GM18526 (cell line): ENCODE results near the gene SLC25A47.

ENCODE experiments used
- POLR2A ChIP-seq: IDR thresholded peaks from 3 replicates; pipeline ENCODE4 v1.6.1; 2011; ENCODE audit not compliant: insufficient read length; ENCODE audit errors: extremely low read depth

SLC25A47 gene

GRCh38 chr14:100287202-100287997 lies 35.7 kb upstream of the SLC25A47 start:
- TF ChIP-seq POLR2A, result no peak

DNA sequence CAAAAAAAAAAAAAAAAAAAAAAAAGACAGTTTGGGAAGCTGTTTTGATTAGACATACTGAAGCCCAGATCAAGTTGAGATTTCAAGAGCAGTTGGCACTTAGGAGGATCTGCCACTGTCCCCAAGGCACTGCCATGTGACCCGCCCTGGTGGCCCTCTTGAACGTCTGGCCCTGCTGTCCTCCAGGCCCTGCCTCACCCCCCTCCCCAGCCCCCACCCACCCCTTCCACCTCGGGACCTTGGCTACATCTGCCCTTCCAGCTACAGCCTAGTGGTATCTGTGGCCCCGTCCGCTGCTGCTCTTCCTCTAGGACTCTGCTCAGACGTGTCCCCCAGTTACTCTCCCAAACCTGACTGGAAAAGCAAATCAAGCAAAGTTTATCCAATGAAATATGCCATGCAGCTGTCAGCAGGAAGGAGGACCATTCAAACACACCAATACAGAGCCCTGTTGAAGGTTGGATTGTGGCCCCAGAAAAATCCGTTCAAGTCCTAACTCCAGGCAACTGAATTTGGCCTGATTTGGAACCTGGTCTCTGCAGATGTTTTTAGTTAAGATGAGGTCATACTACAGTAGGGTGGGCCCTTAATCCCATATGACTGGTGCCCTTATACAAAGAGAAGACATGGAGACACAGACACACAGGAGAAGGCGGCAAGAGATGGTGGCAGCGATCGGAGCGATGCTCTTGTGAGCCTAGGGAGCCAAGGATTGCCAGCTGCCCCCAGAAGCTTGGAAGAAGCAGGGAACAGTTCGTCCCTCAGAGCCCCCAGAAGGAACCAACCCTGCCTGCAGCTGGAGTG lies 34.6 kb upstream of the SLC25A47 start:
- TF ChIP-seq POLR2A, result no peak

- no peak for TF ChIP-seq POLR2A
These were observed 33.1 kb upstream of the SLC25A47 start for GRCh38 chr14:100289916-100290606.

DNA sequence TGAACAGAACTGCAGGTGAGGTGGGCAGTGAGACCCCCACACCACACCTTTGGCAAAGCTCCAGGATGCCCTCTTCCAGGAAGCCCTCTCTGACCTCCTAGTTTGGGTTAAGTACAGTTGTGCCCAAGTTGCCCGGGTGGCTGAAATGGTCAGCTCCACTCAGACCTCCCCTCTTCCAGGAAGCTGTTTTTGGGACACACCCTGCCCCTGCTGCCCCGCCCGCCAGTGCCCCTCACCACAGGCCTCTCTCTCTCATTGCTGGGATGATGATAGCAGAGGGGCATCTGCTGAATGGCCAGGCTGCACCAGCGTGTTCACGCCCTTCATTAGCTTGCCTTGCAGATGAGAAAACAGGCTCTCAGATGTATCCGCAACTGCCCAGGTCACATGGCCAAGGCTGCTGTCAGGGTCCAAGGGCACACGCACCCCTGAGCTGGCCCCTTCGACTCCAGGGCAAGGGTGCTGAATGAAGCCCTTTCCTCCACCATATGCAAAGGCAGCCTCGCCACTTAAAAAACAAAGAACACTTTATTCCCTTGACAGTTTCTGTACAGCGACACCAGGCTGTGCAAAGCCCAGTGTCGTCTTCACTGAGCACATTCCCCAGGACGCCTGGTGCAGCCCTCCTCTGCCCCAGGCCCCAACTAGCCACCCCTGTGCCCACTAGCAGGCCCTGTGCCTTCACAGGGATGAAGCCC lies 32.4 kb upstream of the SLC25A47 start:
- TF ChIP-seq POLR2A, result no peak

DNA sequence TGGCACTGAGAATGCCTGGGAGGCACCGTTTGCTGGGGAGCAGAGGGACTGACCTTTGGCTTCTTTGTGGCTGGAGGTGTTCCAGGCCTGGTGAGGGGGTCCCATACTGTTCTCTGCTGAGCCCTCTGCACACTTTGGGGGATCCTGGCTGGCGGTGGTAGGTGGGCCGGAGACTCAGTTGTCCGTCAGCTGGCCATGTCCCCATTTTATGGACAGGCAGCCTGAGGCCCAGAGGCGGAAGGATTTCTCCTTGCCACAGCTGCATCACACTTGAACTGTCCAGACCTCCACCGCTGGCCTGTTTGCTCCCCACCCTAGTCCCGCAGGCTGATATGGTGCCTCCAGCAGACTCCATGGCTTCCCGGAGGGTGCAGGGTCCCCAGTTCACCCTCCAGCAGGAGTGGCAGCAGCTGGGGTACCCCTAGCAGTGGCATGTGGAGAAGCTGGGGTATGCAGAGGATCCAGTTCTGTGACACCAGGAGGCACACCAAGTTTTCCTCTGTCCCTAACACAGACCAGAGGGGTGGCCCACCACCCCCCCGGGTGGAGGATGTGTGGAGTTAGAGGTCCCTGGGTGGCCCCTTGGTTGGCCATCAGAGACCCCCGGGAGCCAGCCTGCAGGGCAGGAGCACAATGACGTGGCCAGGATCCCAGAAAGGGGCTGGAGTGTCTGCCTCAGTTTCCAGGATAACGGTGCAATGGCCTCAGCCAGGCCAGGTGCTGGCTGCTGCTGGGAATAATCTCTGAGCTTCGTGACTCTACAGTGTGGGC lies 31.6 kb upstream of the SLC25A47 start:
- TF ChIP-seq POLR2A, result no peak

- TF ChIP-seq POLR2A, result no peak
These were observed 30.8 kb upstream of the SLC25A47 start for GRCh38 chr14:100292301-100292775.

DNA sequence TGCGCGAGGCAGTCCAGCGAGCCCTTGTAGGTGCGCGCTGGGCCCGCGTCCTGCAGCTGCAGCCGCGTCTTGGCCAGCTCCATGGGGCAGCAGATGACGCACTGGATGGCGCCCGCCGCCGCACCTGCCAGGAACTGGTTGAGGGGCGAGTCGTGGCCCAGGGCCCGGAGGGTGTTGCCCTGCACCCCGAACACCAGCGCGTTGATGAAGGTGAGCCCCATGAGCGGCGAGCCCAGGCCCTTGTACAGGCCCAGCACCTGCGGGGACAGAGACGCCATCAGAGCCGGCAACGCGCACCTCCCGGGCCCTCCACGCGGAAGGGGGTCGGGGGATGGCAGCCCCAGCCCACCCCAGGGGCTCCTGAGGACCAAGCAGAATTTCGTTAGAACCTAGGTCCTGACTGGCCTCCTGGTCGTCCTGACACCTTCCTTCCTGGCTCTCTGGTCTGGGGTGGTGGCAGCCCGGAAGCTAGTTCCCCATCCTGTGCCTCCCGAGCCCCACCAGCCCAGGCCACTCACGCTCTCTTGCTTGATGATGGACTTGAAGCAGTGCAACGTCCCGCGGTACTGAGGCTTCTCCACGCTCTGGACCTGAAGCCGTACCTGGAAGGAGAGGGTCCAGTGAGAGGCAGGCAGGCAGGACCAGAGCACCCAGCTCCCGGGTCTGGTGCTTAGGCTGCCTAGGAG lies 30.2 kb upstream of the SLC25A47 start:
- no peak for TF ChIP-seq POLR2A

DNA sequence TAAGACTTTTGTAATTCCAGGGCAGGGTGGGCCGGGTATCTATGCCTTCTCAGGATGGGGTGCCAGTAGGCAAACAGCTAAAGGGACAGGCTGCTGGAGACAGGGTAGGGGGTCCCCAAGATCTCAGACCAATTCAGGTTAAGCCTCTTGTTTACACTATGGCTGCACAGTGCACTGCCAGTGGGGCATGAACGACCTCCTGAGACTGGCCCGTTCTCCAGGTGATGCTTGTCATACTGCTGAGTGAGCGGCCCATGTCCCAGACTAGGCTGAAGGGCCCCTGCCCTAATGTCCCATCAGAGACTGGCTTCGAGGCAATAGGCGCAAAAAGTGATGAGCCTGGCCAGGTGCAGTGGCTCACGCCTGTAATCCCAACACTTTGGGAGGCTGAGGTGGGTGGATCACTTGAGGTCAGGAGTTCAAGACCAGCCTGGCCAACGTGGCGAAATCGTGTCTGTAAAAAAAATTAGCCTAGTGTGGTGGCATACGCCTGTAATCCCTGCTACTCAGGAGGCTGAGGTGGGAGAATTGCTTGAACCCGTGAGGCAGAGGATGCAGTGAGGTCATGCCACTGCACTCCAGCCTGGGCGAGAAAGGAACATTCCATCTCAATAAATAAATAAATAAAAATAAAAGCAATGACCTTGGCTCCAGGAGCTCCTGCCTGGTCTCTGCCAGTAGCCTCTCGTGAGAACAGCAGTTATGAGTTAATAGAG lies 29.5 kb upstream of the SLC25A47 start:
- TF ChIP-seq POLR2A, result no peak

DNA sequence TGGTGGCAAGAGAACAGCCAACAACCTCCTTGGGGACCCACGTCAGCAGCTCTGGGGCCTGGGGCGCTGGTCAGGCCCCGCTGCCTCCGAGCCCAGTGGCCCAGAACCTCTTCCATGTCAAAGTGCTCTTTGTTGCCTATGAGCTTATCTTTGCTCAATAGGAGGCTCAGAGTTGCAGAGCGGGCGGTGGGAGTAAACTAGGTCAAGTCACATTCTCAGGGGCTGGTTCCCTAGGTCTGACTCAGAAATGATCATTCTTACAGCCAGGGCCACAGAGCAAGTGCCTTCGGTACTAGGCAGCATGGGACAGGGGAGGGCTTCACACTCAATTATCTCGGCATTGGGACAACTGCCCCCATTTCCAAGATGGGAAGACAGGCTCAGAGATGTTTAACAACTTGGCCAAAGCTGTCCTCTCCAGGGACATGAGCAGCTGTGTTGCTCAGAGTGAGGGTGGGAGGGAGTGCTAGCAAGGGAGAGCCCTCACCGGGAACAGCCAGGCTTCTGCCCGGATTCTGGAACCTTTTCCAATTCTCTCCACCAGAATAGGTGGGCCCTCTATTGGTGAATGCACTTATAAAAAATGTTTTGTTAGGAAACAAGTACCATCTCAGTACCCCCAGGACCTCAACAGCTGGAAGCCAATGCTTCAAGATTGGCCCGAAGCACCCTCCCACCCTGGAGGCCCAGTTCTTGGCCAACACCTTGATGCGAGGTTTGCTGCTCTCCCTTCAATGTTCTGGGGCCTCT lies 28.8 kb upstream of the SLC25A47 start:
- no peak for TF ChIP-seq POLR2A

DNA sequence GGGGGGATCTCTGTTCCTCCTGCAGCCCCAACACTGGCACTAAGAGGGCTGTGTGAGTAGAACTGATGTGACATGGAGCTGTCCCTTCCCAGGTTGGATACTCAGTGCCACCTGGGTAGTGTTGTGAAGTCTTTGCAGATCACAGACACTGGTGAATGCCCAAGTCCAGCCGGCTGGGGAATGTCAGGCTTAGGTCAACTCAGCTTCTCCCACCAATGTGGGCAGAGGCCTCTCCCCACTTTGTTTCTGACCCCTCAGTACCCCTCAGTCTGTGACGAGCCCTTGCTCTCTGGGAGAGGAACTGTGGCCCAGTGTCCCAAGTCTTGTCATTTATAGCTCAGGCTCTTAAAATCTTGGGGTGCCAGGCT lies 28.2 kb upstream of the SLC25A47 start:
- TF ChIP-seq POLR2A, result no peak

DNA sequence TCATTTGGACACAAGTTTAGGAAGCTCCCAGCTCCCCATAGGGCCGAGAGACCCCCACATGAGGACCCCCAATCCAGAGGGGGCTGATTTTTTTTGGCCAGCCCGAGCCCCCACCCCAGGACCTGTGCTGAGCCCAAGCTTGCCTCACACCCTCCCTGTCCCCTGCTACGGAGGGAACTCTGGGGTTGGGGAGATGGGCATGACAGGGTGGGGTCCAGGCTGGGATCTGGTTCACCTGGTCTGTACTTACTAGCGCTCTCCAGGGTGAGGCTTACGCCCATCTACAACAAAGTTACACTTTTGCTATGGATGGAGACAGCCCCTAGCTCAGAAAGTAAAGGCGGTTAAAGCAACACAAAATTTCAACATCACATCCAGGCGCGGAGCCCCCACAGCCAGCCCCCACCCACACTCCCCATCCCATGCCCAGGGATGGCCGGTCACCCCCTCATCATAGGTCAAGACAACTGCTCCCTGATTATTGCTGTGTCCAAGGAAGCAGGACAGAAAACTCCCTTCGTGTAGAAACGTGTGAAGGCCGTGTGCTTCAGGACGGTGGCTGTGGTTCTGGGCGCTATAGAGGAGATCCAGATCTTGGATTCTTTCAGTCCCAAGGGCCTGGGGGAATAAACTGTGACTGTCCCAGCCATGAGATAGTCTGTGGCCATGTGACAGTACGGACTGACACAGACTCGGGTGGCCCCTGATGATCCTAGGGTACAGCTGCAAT lies 27.6 kb upstream of the SLC25A47 start:
- no peak for TF ChIP-seq POLR2A

GRCh38 chr14:100296106-100296651 lies 27.0 kb upstream of the SLC25A47 start:
- no peak for TF ChIP-seq POLR2A
